ENCODE measurements around the gene FBXW7. TPM values are rescaled to one million over a fixed set of nuclear protein-coding genes. Genes with fewer than 3 reads are reported as not detected.
A peak's percentile ranks its signal among the peaks of the same experiment; 100 is the strongest.

FBXW7 gene
- total and polyA plus RNA-seq, 2 of the 13 experiments (the other 11 are each of a cell fraction or from before 2014, with no cell fraction given), result 5.0 to 40.9 TPM

- TF ChIP-seq ARID5B (CRISPR knock-in tag; IDR thresholded peaks at IDR 0.05) (peak; percentile 28; the same call in 1 of the 2 replicates), ZBTB7B (CRISPR knock-in tag; IDR thresholded peaks at IDR 0.05) (0 out of 2 replicates have a peak, but pooled peaks have one; percentile 58), RFX1 (IDR thresholded peaks at IDR 0.05) (peak; percentile 97), SIN3A (IDR thresholded peaks at IDR 0.05; ENCODE audit: borderline replicate concordance, low read depth, low read length) (peak; percentile 22; the same call in 1 of the 2 replicates), BATF2 (CRISPR knock-in tag; IDR thresholded peaks at IDR 0.05) (peak; percentile 78; the same call in 1 of the 2 replicates), ZNF382 (CRISPR knock-in tag; IDR thresholded peaks at IDR 0.05; ENCODE audit: borderline replicate concordance) (no peak), ZFP62 (CRISPR knock-in tag; IDR thresholded peaks at IDR 0.05) (0 out of 2 replicates have a peak, but pooled peaks have one; percentile 54), ZMYM4 (CRISPR knock-in tag; IDR thresholded peaks at IDR 0.05) (peak; percentile 98), ZNF770 (CRISPR knock-in tag; IDR thresholded peaks at IDR 0.05) (peak; percentile 42; the same call in 1 of the 2 replicates), HNRNPUL1 (IDR thresholded peaks at IDR 0.05; ENCODE audit: low read depth, low read length) (0 out of 2 replicates have a peak, but pooled peaks have one; percentile 36), MTA1 (CRISPR knock-in tag; IDR thresholded peaks at IDR 0.05; ENCODE audit: borderline replicate concordance) (peak; percentile 56; the same call in 1 of the 2 replicates), WIZ (CRISPR knock-in tag; IDR thresholded peaks at IDR 0.05) (no peak), FOXA3 (CRISPR knock-in tag; IDR thresholded peaks at IDR 0.05) (peak; percentile 67), HBP1 (CRISPR knock-in tag; IDR thresholded peaks at IDR 0.05; ENCODE audit: low read depth) (no peak; the same call in 1 of the 2 replicates), KAT8 (CRISPR knock-in tag; IDR thresholded peaks at IDR 0.05) (peak; percentile 98), TFE3 (CRISPR knock-in tag; IDR thresholded peaks at IDR 0.05) (peak; percentile 44; the same call in 1 of the 2 replicates), ZFP82 (CRISPR knock-in tag; IDR thresholded peaks at IDR 0.05; ENCODE audit: borderline replicate concordance) (no peak; the same call in 1 of the 2 replicates), KMT2B (CRISPR knock-in tag; IDR thresholded peaks at IDR 0.05) (peak; percentile 99), CENPT (CRISPR knock-in tag; IDR thresholded peaks at IDR 0.05; ENCODE audit: low read depth) (0 out of 2 replicates have a peak, but pooled peaks have one; percentile 44)
Observed at GRCh38 chr4:152535903-152536544, at the start of gene FBXW7 (continued).

Measured in HepG2 (cell line).